ENCODE measurements around the gene RNPC3. TPM values are rescaled to one million over a fixed set of nuclear protein-coding genes. Genes with fewer than 3 reads are reported as not detected.

The RNPC3 gene
- total and polyA plus RNA-seq, 9 of the 15 experiments (the other 6 are each of a cell fraction or from before 2014, with no cell fraction given) = 5.4 to 31.4 (median 17.1) TPM

GRCh38 chr1:103525607-103526507 is at the start of gene RNPC3 (continued):
- TF ChIP-seq, protein P1, sequence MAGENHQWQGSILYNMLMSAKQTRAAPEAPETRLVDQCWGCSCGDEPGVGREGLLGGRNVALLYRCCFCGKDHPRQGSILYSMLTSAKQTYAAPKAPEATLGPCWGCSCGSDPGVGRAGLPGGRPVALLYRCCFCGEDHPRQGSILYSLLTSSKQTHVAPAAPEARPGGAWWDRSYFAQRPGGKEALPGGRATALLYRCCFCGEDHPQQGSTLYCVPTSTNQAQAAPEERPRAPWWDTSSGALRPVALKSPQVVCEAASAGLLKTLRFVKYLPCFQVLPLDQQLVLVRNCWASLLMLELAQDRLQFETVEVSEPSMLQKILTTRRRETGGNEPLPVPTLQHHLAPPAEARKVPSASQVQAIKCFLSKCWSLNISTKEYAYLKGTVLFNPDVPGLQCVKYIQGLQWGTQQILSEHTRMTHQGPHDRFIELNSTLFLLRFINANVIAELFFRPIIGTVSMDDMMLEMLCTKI (IDR thresholded peaks at IDR 0.05; ENCODE audit: partially characterized antibody) = no peak
- TF ChIP-seq DIDO1 (tag; IDR thresholded peaks at IDR 0.05; ENCODE audit: low read depth) (peak; percentile 60; the same call in 1 of the 2 replicates), HMBOX1 (IDR thresholded peaks at IDR 0.05) (0 out of 2 replicates have a peak, but pooled peaks have one; percentile 21), PURB (CRISPR knock-in tag; IDR thresholded peaks at IDR 0.05; ENCODE audit: low read depth) (no peak), TAL1 (IDR thresholded peaks at IDR 0.05) (no peak), NKRF (IDR thresholded peaks at IDR 0.05; ENCODE audit: borderline replicate concordance) (peak; percentile 45; the same call in 1 of the 2 replicates), POLR2H (tag; IDR thresholded peaks at IDR 0.05; ENCODE audit: low read depth) (peak; percentile 83), MEF2D (tag; conservative IDR thresholded peaks at IDR 0.05; ENCODE audit: low read depth) (0 out of 2 replicates have a peak, but pooled peaks have one; percentile 27), CTBP1 (IDR thresholded peaks at IDR 0.05; ENCODE audit: borderline replicate concordance) (peak; percentile 46; the same call in 1 of the 2 replicates), POLR2A (conservative IDR thresholded peaks at IDR 0.05) (peak; percentile 87), NFE2L1 (tag; IDR thresholded peaks at IDR 0.05; ENCODE audit: borderline replicate concordance, low read depth) (no peak), CBX1 (IDR thresholded peaks at IDR 0.05; ENCODE audit: low read depth) (peak; percentile 20; the same call in 1 of the 2 replicates), PML (IDR thresholded peaks at IDR 0.05; ENCODE audit: low read length) (no peak; the same call in 1 of the 2 replicates), PHF20 (IDR thresholded peaks at IDR 0.05; ENCODE audit: partially characterized antibody) (peak; percentile 37), MAZ (CRISPR knock-in tag; conservative IDR thresholded peaks at IDR 0.05 in 1 of 2, IDR thresholded peaks at IDR 0.05 in 1 of 2) (0 out of 4 replicates have a peak, but pooled peaks of 1 of the 2 experiments have one; percentile 48), POLR2G (IDR thresholded peaks at IDR 0.05; ENCODE audit: low read depth, low read length) (peak; percentile 73), CBX2 (IDR thresholded peaks at IDR 0.05; ENCODE audit: insufficient read depth, low read length, poor library complexity, severe bottlenecking) (no peak), RBM25 (IDR thresholded peaks at IDR 0.05; ENCODE audit: low read depth, low read length, severe bottlenecking) (peak; percentile 90), RBFOX2 (IDR thresholded peaks at IDR 0.05; ENCODE audit: low read depth, low read length) (peak; percentile 76)
- TF ChIP-seq, protein P2, sequence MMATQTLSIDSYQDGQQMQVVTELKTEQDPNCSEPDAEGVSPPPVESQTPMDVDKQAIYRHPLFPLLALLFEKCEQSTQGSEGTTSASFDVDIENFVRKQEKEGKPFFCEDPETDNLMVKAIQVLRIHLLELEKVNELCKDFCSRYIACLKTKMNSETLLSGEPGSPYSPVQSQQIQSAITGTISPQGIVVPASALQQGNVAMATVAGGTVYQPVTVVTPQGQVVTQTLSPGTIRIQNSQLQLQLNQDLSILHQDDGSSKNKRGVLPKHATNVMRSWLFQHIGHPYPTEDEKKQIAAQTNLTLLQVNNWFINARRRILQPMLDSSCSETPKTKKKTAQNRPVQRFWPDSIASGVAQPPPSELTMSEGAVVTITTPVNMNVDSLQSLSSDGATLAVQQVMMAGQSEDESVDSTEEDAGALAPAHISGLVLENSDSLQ (IDR thresholded peaks at IDR 0.05) = peak; percentile 71
